GM06990 (cell line): ENCODE measurements around the gene GLS.
"Not testable (repeated sequence)": the region's sequence is repeated elsewhere in the genome, so short reads cannot be mapped to it uniquely, and the experiment has no call there.

Source experiments
- DNase-seq: peaks from one replicate; pipeline ENCODE4 v3.0.0-alpha.2; 2011; ENCODE audit not compliant: insufficient read length; ENCODE audit errors: extremely low read depth
- H3K27me3 ChIP-seq: replicated peaks from 2 replicates; pipeline ENCODE4 v1.6.0; 2011; ENCODE audit warnings: low read length; ENCODE audit not compliant: control insufficient read depth, insufficient read depth
- H3K36me3 ChIP-seq: 2 replicates; pipeline ENCODE4 v1.5.1; 2011; ENCODE audit warnings: low read length; ENCODE audit not compliant: control insufficient read depth, insufficient read depth
- H3K4me3 ChIP-seq: replicated peaks from 2 replicates; pipeline ENCODE4 v1.5.1; 2011; ENCODE audit warnings: low read depth, mild to moderate bottlenecking, control low read depth, low read length
- TF ChIP-seq, protein P1 (sequence below): IDR thresholded peaks from 2 replicates; pipeline ENCODE4 v1.5.1; 2011; ENCODE audit warnings: low read length, control low read depth, mild to moderate bottlenecking, inconsistent platforms; ENCODE audit not compliant: insufficient read depth, poor library complexity, severe bottlenecking

Gene GLS

DNA sequence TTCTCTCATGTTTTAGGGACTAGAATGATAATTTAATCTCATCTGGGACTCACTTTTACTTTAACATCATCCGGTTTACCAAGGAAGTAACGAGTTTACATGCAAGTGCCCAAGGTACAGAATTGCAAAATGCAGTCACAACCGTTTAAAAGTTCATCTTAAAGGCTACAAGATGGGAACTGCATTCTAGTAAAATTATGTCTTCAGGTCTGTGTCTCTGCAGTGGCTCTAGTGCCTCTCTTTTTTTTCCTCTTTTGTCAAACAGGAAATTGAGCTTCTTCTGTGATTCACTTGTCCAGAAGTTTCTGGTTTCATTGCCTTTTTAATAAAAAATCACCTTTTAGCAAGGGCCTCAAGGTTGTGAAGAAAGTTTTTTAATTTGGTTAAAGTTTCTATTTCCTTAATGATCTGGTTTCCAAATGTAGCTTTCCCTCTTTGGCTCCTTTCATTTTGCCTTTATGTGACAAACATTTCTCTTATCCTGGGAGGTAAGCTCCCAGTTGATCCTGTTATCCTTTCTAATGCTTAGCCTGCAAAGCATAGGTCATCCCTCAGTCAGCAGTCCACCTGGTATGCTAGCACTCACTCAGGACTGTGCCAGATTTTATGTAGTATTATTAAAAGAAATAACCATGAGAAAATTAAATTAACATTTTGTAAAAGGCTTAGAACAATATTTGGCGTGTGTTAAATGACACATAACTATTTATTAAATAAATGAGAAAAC, 2.4 kb downstream of the GLS start:
- TF ChIP-seq, protein P1, sequence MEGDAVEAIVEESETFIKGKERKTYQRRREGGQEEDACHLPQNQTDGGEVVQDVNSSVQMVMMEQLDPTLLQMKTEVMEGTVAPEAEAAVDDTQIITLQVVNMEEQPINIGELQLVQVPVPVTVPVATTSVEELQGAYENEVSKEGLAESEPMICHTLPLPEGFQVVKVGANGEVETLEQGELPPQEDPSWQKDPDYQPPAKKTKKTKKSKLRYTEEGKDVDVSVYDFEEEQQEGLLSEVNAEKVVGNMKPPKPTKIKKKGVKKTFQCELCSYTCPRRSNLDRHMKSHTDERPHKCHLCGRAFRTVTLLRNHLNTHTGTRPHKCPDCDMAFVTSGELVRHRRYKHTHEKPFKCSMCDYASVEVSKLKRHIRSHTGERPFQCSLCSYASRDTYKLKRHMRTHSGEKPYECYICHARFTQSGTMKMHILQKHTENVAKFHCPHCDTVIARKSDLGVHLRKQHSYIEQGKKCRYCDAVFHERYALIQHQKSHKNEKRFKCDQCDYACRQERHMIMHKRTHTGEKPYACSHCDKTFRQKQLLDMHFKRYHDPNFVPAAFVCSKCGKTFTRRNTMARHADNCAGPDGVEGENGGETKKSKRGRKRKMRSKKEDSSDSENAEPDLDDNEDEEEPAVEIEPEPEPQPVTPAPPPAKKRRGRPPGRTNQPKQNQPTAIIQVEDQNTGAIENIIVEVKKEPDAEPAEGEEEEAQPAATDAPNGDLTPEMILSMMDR, result no peak
- Histone ChIP-seq H3K27me3 (no peaks in the 10 kb centered on the region), H3K36me3 (no peaks in the 10 kb centered on the region), H3K4me3 (peak overlapping the region; percentile 92)
- no peak for DNase-seq

GRCh38 chr2:190885844-190886243, 5.2 kb downstream of the GLS start:
- not testable (repeated sequence) for H3K36me3 ChIP-seq, H3K27me3 ChIP-seq, DNase-seq
- peak overlapping the region; percentile 92 for H3K4me3 ChIP-seq

DNA sequence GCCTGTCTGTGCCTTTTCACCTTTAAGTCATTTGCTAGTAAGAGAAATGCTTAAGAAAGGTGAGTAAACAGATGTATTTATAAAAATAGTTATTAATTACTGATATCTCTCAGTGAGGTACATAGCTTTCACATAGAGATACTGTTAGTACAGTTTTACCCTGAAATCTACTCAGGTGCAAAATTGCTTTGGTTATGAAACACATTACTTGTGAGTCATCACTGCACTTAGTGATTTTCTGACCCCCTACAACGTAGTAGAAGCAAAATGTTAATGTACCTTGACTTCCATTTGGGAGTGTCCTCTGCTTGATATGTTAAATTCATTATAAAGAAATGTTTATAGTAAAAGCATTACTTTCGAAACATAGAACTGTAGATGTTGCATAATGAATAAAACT, 6.5 kb downstream of the GLS start:
- Histone ChIP-seq H3K27me3 (no peaks in the 10 kb centered on the region), H3K4me3 (peak overlapping the region; percentile 13; the same call in 1 of the 2 replicates), H3K36me3 (no peaks in the 10 kb centered on the region)
- TF ChIP-seq, protein P1, result no peak
- peak; percentile 45 for DNase-seq

DNA sequence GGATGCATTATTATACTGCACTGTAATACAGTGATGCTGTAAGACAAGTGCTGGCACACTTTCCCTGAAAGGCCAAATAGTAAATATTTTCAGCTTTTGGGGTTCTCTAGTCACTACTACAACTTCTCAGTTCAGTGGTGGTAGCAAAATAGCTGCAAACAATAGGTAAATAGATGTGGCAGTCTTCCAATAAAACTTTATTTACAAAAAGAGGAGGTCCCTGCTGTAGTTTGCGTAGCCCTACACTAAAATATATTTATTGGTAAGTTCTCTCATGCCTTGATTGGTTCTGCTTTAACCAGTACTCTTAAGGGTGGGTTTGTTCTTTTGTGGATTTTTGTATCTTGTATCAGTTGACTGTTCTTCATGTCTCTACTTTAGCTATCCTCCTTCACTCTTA, 7.8 kb downstream of the GLS start:
- Histone ChIP-seq H3K27me3 (no peaks in the 10 kb centered on the region), H3K4me3 (no peak overlapping the region), H3K36me3 (no peaks in the 10 kb centered on the region)
- TF ChIP-seq, protein P1, result no peak
- DNase-seq, result no peak

DNA sequence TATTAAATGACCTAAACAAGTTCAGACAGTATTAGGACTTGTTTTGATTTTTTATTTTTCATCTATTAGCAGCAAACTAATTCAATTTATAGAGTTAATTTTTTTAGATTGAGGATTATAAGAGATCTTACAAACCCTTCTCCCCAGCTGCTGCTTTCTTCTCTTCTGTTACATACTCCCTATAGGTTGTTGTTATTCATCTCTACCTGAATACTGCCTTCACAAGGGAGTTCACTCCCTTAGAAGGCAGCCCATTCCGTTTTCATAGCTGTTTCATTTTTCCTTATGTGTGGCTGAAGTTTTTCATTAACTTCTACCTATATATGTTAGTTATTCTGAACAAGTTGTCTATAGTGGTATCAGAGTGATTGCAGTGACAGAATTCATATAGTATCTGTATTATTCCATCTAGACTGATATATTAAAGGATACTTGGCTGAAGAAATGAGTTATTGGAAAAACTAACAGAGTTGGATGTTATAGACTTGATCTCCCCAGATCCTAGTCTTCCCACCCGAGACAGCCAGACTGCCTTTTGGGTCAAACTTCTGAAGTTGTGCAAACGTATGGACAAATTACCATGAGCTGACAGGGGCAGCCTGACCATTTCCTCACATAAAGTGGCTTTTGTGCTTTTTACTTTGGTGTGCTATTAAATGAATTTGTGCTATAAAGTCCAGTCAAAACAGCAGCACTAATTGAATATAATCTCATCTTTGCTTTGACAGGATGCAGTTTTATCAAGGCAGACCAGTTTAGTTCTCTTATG, 8.7 kb downstream of the GLS start:
- no peak for DNase-seq
- Histone ChIP-seq H3K36me3 (no peaks in the 10 kb centered on the region), H3K4me3 (no peak overlapping the region), H3K27me3 (no peaks in the 10 kb centered on the region)
- TF ChIP-seq, protein P1, result no peak

- no peaks in the 10 kb centered on the region; the same call in 1 of the 2 replicates for H3K36me3 ChIP-seq
- no peak overlapping the region for H3K4me3 ChIP-seq
- H3K27me3 ChIP-seq, result no peaks in the 10 kb centered on the region
- peak; percentile 25 for DNase-seq
- TF ChIP-seq, protein P1, result no peak
Observed at GRCh38 chr2:190891372-190891771, 10.8 kb downstream of the GLS start.
